A549 (cell line): ENCODE results near the gene KSR2. TPM values are rescaled to one million over a fixed set of nuclear protein-coding genes. Genes with fewer than 3 reads are reported as not detected.

Source experiments
- ATAC-seq, 2 experiments: fragments of 200-7000 bp in 1 of 2; fragments of >200 bp in 1 of 2; cut with Nextera tagmentation in 1 of 2; cut with Tn5 transposase in 1 of 2; 3 replicates each; pipeline versions ENCODE4 v1.8.0 to v1.9.1; 2018 to 2020; ENCODE audit warnings: mild to moderate bottlenecking in 1 of 2, moderate library complexity in 1 of 2
- CTCF ChIA-PET: fragments of 300-600 bp; sonication (Branson Sonifier 250); formaldehyde crosslinking; extraction: SDS; loops from one replicate; lab custom pipeline; 2021; ENCODE audit warnings: antibody characterized with exemption, inconsistent platforms; lab: Yijun Ruan, JAX
- POLR2A ChIA-PET: fragments of 350-600 bp; formaldehyde crosslinking; extraction: SDS; loops from one replicate; lab custom pipeline; 2021; ENCODE audit warnings: antibody characterized with exemption, inconsistent platforms; lab: Yijun Ruan, JAX
- DNase-seq, 2 experiments: peaks; one replicate each; pipeline versions ENCODE4 v3.0.0 to v3.0.0-alpha.2; 2011 to 2016; ENCODE audit warnings: low read depth in 1 of 2, low spot score in 1 of 2
- FAIRE-seq: peaks from 2 replicates; lab custom pipeline; 2011; peaks lifted over from hg19 to GRCh38; lab: Jason Lieb, UNC
- H3K27ac ChIP-seq, 2 experiments: fragments of >200 bp; sonication (Bioruptor Twin); formaldehyde crosslinking; 3 replicates each; pipeline ENCODE4 v1.5.1; 2016 to 2017
- H3K4me1 ChIP-seq: fragments of >200 bp; sonication (Bioruptor Twin); formaldehyde crosslinking; 3 replicates; pipeline ENCODE4 v1.6.1; 2016
- H3K4me2 ChIP-seq: fragments of >200 bp; sonication (Bioruptor Twin); formaldehyde crosslinking; 3 replicates; pipeline ENCODE4 v1.6.1; 2016
- H3K4me3 ChIP-seq: fragments of >200 bp; sonication (Bioruptor Twin); formaldehyde crosslinking; 3 replicates; pipeline ENCODE4 v1.5.1; 2016
- H3K9me3 ChIP-seq: fragments of >200 bp; sonication (Bioruptor Twin); formaldehyde crosslinking; 3 replicates; pipeline ENCODE4 v1.6.1; 2016
- CHD2 ChIP-seq: fragments of 150-350 bp; IDR thresholded peaks from 2 replicates; pipeline ENCODE4 v1.6.1; 2014; ENCODE audit warnings: low read length; ENCODE audit not compliant: partially characterized antibody
- HDAC2 ChIP-seq: fragments of 200-600 bp; sonication (generic); IDR thresholded peaks from 2 replicates; pipeline ENCODE4 v1.6.1; 2016
- JUN ChIP-seq, 2 experiments: fragments of >200 bp; sonication (Bioruptor Twin); formaldehyde crosslinking; IDR thresholded peaks; 2 replicates in 1 of 2; 3 replicates in 1 of 2; pipeline ENCODE4 v1.6.1; 2016 to 2017
- JUNB ChIP-seq: fragments of >200 bp; sonication (Bioruptor Twin); formaldehyde crosslinking; IDR thresholded peaks from 2 replicates; pipeline ENCODE4 v1.6.1; 2016
- MAFK ChIP-seq: fragments of 450-650 bp; IDR thresholded peaks from 2 replicates; pipeline ENCODE4 v1.6.1; 2014; ENCODE audit not compliant: partially characterized antibody
- NPAS2 ChIP-seq: fragments of 250-450 bp; sonication (Bioruptor Pico); IDR thresholded peaks from 2 replicates; pipeline ENCODE4 v1.8.0; 2022; ENCODE audit warnings: mild to moderate bottlenecking, moderate library complexity, borderline replicate concordance
- POLR2A ChIP-seq: IDR thresholded peaks from 2 replicates; pipeline ENCODE4 v1.6.1; 2012; ENCODE audit warnings: mild to moderate bottlenecking, low read length
- RAD21 ChIP-seq, 2 experiments: fragments of >200 bp in 1 of 2; sonication (Bioruptor Twin) in 1 of 2; formaldehyde crosslinking in 1 of 2; IDR thresholded peaks in 1 of 2; conservative IDR thresholded peaks in 1 of 2; 2 replicates in 1 of 2; 3 replicates in 1 of 2; pipeline ENCODE4 v1.6.1; 2012 to 2018; ENCODE audit warnings: inconsistent platforms in 1 of 2
- RARB ChIP-seq: fragments of 250-450 bp; sonication (Bioruptor Pico); IDR thresholded peaks from 2 replicates; pipeline ENCODE4 v1.8.0; 2021; ENCODE audit warnings: mild to moderate bottlenecking, moderate library complexity
- TFCP2L1 ChIP-seq: fragments of 250-450 bp; sonication (Bioruptor Pico); IDR thresholded peaks from 2 replicates; pipeline ENCODE4 v1.5.0; 2021; ENCODE audit warnings: mild to moderate bottlenecking
- ZSCAN20 ChIP-seq: fragments of 250-450 bp; sonication (Bioruptor Pico); IDR thresholded peaks from 2 replicates; pipeline ENCODE4 v1.8.0; 2022; ENCODE audit warnings: mild to moderate bottlenecking, moderate library complexity
- WGBS: methylation state at CpG from one replicate; pipeline ENCODE4 v1.1.6; 2017; ENCODE audit errors: missing lambda C conversion rate; 5-methylcytosine and 5-hydroxymethylcytosine counted together
- polyA plus RNA-seq, 4 experiments: library from polyadenylated mRNA; depleted of rRNA in 3 of 4; stranded (reverse); fragments of >200 nt; fragmentation: RNase III in 1 of 4; extraction: RNeasy Plus Mini Kit Qiagen cat#74134 plus additional on column Dnase treatment in 1 of 4; gene quantifications; 2 replicates in 3 of 4; 3 replicates in 1 of 4; pipeline ENCODE4 v1.2.3, GENCODE V29; 2011 to 2017
- TF ChIP-seq, protein P1 (sequence below): fragments of 250-450 bp; sonication (Bioruptor Pico); IDR thresholded peaks from 2 replicates; pipeline ENCODE4 v1.5.0; 2020; ENCODE audit warnings: low read depth, mild to moderate bottlenecking, moderate library complexity
- TF ChIP-seq, protein P2 (sequence below): fragments of 450-650 bp; IDR thresholded peaks from 2 replicates; pipeline ENCODE4 v1.6.1; 2014; ENCODE audit warnings: antibody characterized with exemption
- TF ChIP-seq, protein P3 (sequence below): fragments of >200 bp; sonication (Bioruptor Twin); formaldehyde crosslinking; IDR thresholded peaks from 3 replicates; pipeline ENCODE4 v1.5.1; 2016
- TF ChIP-seq, protein P4 (sequence below): IDR thresholded peaks from 2 replicates; pipeline ENCODE4 v1.6.1; 2012; ENCODE audit warnings: low read depth, borderline replicate concordance
- TF ChIP-seq, protein P5 (sequence below): fragments of >200 bp; sonication (Bioruptor Twin); formaldehyde crosslinking; IDR thresholded peaks from 2 replicates; pipeline ENCODE4 v1.6.1; 2016
- TF ChIP-seq, protein P6 (sequence below): fragments of >200 bp; sonication (Bioruptor Twin); formaldehyde crosslinking; IDR thresholded peaks from 3 replicates; pipeline ENCODE4 v1.6.1; 2016

Gene KSR2
- polyA plus RNA-seq, 2 of the 4 experiments (the other 2 are of a cell fraction) = 0.37 to 1.2 TPM

DNA sequence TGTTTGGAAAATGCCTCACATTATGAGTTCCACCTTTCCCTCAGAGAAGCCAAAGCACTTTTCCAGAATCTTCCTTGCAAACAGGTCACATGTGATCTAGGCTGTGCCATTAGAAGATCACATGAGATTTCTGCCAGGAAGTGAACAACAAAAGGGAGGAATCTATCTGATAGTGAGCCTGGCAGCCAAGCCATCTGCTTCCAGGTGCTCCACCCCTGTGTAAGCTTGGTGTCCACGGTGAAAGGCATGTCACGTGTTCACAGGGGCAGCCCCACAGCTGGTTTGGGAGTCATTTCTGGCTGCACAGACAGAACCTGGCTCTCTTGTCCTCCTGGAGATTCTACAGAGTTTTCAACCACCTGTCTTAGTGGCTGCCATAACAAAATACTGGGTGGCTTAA, 3.5 kb upstream of the KSR2 start:
- ChIA-PET CTCF (interaction anchor here (1.6 kb wide), 1 partner anchor 97 kb away, joined by 3 read pairs; no protein-coding TSS in a partner anchor), POLR2A (no interaction called here)
- no peak for ATAC-seq
- peaks cover 5% of the 10 kb centered on the region; the same call in 2 of the 3 replicates for H3K4me1 ChIP-seq
- H3K4me2 ChIP-seq = no peak overlapping the region
- TF ChIP-seq, protein P1, sequence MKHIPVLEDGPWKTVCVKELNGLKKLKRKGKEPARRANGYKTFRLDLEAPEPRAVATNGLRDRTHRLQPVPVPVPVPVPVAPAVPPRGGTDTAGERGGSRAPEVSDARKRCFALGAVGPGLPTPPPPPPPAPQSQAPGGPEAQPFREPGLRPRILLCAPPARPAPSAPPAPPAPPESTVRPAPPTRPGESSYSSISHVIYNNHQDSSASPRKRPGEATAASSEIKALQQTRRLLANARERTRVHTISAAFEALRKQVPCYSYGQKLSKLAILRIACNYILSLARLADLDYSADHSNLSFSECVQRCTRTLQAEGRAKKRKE (CRISPR knock-in tag) = no peak
- TF ChIP-seq, protein P2, sequence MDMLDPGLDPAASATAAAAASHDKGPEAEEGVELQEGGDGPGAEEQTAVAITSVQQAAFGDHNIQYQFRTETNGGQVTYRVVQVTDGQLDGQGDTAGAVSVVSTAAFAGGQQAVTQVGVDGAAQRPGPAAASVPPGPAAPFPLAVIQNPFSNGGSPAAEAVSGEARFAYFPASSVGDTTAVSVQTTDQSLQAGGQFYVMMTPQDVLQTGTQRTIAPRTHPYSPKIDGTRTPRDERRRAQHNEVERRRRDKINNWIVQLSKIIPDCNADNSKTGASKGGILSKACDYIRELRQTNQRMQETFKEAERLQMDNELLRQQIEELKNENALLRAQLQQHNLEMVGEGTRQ = peak; percentile 39; the same call in 1 of the 2 replicates
- TF ChIP-seq, all 56 proteins: peak for 1
- H3K4me3 ChIP-seq = no peak overlapping the region
- no peak overlapping the region for H3K27ac ChIP-seq
- FAIRE-seq = no peak
- WGBS = 23% methylated on average over 2 of the region's 2 CpGs
- DNase-seq = no peak
- peaks cover 23% of the 10 kb centered on the region; the same call in 2 of the 3 replicates for H3K9me3 ChIP-seq

DNA sequence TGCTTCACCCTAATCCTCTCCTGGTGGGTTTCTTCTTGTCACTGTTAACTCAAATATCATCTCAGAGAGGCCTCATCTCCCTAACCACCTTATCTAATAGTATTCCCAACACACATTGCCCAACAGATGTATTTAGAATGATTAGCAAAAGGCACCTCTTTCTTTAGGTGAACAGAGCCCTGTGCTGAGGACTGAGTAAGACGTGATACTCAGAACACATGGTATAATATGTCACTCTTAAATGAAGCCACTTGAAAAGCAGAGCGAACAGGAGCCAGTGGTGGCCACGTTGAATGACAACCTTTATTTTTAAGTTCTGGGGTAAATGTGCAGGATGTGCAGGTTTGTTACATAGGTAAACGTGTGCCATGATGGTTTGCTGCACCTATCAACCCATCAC, 1.5 kb upstream of the KSR2 start:
- peaks cover 23% of the 10 kb centered on the region; the same call in 2 of the 3 replicates for H3K9me3 ChIP-seq
- no peak overlapping the region for H3K27ac ChIP-seq
- no peak for FAIRE-seq
- TF ChIP-seq, protein P3, sequence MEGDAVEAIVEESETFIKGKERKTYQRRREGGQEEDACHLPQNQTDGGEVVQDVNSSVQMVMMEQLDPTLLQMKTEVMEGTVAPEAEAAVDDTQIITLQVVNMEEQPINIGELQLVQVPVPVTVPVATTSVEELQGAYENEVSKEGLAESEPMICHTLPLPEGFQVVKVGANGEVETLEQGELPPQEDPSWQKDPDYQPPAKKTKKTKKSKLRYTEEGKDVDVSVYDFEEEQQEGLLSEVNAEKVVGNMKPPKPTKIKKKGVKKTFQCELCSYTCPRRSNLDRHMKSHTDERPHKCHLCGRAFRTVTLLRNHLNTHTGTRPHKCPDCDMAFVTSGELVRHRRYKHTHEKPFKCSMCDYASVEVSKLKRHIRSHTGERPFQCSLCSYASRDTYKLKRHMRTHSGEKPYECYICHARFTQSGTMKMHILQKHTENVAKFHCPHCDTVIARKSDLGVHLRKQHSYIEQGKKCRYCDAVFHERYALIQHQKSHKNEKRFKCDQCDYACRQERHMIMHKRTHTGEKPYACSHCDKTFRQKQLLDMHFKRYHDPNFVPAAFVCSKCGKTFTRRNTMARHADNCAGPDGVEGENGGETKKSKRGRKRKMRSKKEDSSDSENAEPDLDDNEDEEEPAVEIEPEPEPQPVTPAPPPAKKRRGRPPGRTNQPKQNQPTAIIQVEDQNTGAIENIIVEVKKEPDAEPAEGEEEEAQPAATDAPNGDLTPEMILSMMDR = no peak
- TF ChIP-seq, protein P4, sequence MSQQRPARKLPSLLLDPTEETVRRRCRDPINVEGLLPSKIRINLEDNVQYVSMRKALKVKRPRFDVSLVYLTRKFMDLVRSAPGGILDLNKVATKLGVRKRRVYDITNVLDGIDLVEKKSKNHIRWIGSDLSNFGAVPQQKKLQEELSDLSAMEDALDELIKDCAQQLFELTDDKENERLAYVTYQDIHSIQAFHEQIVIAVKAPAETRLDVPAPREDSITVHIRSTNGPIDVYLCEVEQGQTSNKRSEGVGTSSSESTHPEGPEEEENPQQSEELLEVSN = no peak
- TF ChIP-seq, protein P5, sequence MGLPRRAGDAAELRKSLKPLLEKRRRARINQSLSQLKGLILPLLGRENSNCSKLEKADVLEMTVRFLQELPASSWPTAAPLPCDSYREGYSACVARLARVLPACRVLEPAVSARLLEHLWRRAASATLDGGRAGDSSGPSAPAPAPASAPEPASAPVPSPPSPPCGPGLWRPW = no peak
- TF ChIP-seq, protein P1 (CRISPR knock-in tag) = no peak
- TF ChIP-seq MAFK (peak; percentile 12), HDAC2 (no peak), CHD2 (no peak)
- TF ChIP-seq, protein P6, sequence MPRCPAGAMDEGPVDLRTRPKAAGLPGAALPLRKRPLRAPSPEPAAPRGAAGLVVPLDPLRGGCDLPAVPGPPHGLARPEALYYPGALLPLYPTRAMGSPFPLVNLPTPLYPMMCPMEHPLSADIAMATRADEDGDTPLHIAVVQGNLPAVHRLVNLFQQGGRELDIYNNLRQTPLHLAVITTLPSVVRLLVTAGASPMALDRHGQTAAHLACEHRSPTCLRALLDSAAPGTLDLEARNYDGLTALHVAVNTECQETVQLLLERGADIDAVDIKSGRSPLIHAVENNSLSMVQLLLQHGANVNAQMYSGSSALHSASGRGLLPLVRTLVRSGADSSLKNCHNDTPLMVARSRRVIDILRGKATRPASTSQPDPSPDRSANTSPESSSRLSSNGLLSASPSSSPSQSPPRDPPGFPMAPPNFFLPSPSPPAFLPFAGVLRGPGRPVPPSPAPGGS = no peak
- TF ChIP-seq, all 56 proteins: peak for 1
- ChIA-PET CTCF (interaction anchor here (1.1 kb wide), 1 partner anchor 29 kb away, joined by 4 read pairs; no protein-coding TSS in a partner anchor), POLR2A (no interaction called here)
- no peak for ATAC-seq
- DNase-seq = no peak
- H3K4me1 ChIP-seq = peaks cover 5% of the 10 kb centered on the region; the same call in 2 of the 3 replicates
- H3K4me3 ChIP-seq = no peak overlapping the region
- WGBS = 56% methylated on average over 4 of the region's 4 CpGs
- H3K4me2 ChIP-seq = no peak overlapping the region

DNA sequence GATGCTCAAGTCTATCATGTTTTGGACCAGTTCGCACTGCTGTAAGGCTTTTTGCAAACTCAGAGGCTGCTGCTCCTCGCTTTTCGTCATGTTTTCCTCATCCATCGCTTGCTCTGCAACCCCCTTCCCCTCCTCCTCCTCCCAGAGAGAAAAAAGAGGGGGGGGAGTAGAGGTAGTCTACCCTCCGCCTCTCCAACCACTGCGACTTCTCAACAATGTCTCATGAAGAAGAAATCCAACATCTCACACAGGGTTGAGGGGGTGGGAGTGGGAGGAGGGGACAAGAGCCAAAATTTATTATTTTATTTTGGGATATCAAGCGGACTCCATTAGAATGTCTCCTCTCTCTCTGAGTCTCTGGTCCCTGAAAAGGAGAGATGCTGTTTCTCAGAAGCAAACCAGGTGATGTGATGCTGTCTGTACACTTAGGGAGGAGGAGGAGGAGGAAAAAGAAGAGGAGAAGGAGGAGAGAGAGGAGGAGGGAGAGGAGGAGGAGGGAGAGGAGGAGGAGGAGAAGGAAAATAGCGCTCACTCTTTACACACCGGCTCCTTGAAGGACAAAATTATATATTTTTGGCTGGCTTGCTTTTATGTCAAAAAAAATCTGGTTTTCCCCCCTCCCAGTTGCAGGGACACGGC, 520 bp downstream of the KSR2 start:
- POLR2A ChIA-PET = no interaction called here
- FAIRE-seq = no peak
- peak overlapping the region; percentile 77 to 89 for H3K27ac ChIP-seq
- TF ChIP-seq JUN (IDR thresholded peaks at IDR 0.05) = no peak
- TF ChIP-seq ZSCAN20 (CRISPR knock-in tag) = no peak
- TF ChIP-seq NPAS2 (CRISPR knock-in tag) = no peak
- no peak for TF ChIP-seq RARB (CRISPR knock-in tag)
- no peak for TF ChIP-seq POLR2A
- TF ChIP-seq TFCP2L1 = no peak
- no peak for TF ChIP-seq RAD21 (conservative IDR thresholded peaks at IDR 0.05 in 1 of 2, IDR thresholded peaks at IDR 0.05 in 1 of 2)
- TF ChIP-seq JUNB = no peak
- TF ChIP-seq, all 56 proteins: peak for 0
- peak overlapping the region; percentile 80 for H3K4me3 ChIP-seq
- WGBS = 19% methylated on average over 10 of the region's 10 CpGs
- peaks cover 5% of the 10 kb centered on the region; the same call in 2 of the 3 replicates for H3K4me1 ChIP-seq
- no peak for DNase-seq
- H3K9me3 ChIP-seq = peaks cover 26% of the 10 kb centered on the region; the same call in 2 of the 3 replicates
- no peak for ATAC-seq
- peak overlapping the region; percentile 95 for H3K4me2 ChIP-seq
- CTCF ChIA-PET = no interaction called here
